OCI-LY1 (cell line): ENCODE data around the gene SLC9A6.
"Not testable (repeated sequence)": the region's sequence is repeated elsewhere in the genome, so short reads cannot be mapped to it uniquely, and the experiment has no call there.

Experiments
- H2AFZ ChIP-seq: fragments of 200-600 bp; sonication (generic), shearing (Covaris generic); 2 replicates; pipeline ENCODE4 v1.6.0; 2014; ENCODE audit warnings: antibody characterized with exemption, mild to moderate bottlenecking, low read length
- H3F3A ChIP-seq: fragments of 200-600 bp; sonication (generic), shearing (Covaris generic); 2 replicates; pipeline ENCODE4 v1.6.0; 2014; ENCODE audit warnings: mild to moderate bottlenecking, antibody characterized with exemption, low read length, moderate library complexity; ENCODE audit not compliant: insufficient read depth
- H3K27ac ChIP-seq: fragments of 200-600 bp; sonication (generic); 2 replicates; pipeline ENCODE4 v1.5.1; 2014; ENCODE audit warnings: low read length, mixed run types, mild to moderate bottlenecking, low read depth; ENCODE audit not compliant: poor library complexity, severe bottlenecking
- H3K27me3 ChIP-seq: fragments of 200-600 bp; sonication (generic); 2 replicates; pipeline ENCODE4 v1.6.0; 2014; ENCODE audit warnings: antibody characterized with exemption, mild to moderate bottlenecking, low read length, moderate library complexity; ENCODE audit not compliant: insufficient read depth
- H3K36me3 ChIP-seq: fragments of 200-600 bp; sonication (generic); 2 replicates; pipeline ENCODE4 v1.6.1; 2014; ENCODE audit warnings: mild to moderate bottlenecking, antibody characterized with exemption, low read length, moderate library complexity, mixed read lengths; ENCODE audit not compliant: insufficient read depth
- H3K4me1 ChIP-seq: fragments of 200-600 bp; sonication (generic); 2 replicates; pipeline ENCODE4 v1.5.1; 2014; ENCODE audit warnings: mild to moderate bottlenecking, low read length, moderate library complexity; ENCODE audit not compliant: insufficient read depth, severe bottlenecking
- H3K4me2 ChIP-seq: fragments of 200-600 bp; sonication (generic), shearing (Covaris generic); 2 replicates; pipeline ENCODE4 v1.6.1; 2014; ENCODE audit warnings: low read length
- H3K4me3 ChIP-seq: fragments of 200-600 bp; sonication (generic); 2 replicates; pipeline ENCODE4 v1.5.1; 2014; ENCODE audit warnings: low read length, low read depth, mild to moderate bottlenecking, mixed read lengths; ENCODE audit not compliant: poor library complexity, severe bottlenecking
- H3K79me2 ChIP-seq: fragments of 200-600 bp; shearing (Covaris generic); 2 replicates; pipeline ENCODE4 v1.6.1; 2016; ENCODE audit warnings: mixed run types, low read length, mixed read lengths; ENCODE audit not compliant: insufficient read depth
- H3K9ac ChIP-seq: fragments of 200-600 bp; sonication (generic), shearing (Covaris generic); 2 replicates; pipeline ENCODE4 v1.6.1; 2014; ENCODE audit warnings: mild to moderate bottlenecking, low read length, mixed read lengths
- H3K9me2 ChIP-seq: fragments of 200-600 bp; sonication (generic), shearing (Covaris generic); 2 replicates; pipeline ENCODE4 v1.6.1; 2014; ENCODE audit warnings: low read depth, mild to moderate bottlenecking, low read length, mixed read lengths
- H3K9me3 ChIP-seq: fragments of 200-600 bp; shearing (Covaris generic); 2 replicates; pipeline ENCODE4 v1.6.1; 2014; ENCODE audit warnings: low read length, mixed read lengths
- H4K20me1 ChIP-seq: fragments of 200-600 bp; sonication (generic), shearing (Covaris generic); 2 replicates; pipeline ENCODE4 v1.6.0; 2016; ENCODE audit warnings: mild to moderate bottlenecking, low read length; ENCODE audit not compliant: insufficient read depth
- CTCF ChIP-seq: fragments of 200-600 bp; sonication (generic), shearing (Covaris generic); IDR thresholded peaks from 2 replicates; pipeline ENCODE4 v1.5.1; 2017; ENCODE audit warnings: mild to moderate bottlenecking, antibody characterized with exemption, low read length, moderate library complexity, mixed read lengths
- EZH2 ChIP-seq: fragments of 200-600 bp; sonication (generic), shearing (Covaris generic); IDR thresholded peaks from 2 replicates; pipeline ENCODE4 v1.8.0; 2017; ENCODE audit warnings: borderline replicate concordance, mixed run types, mild to moderate bottlenecking, antibody characterized with exemption, low read length, moderate library complexity, mixed read lengths

The SLC9A6 gene

DNA sequence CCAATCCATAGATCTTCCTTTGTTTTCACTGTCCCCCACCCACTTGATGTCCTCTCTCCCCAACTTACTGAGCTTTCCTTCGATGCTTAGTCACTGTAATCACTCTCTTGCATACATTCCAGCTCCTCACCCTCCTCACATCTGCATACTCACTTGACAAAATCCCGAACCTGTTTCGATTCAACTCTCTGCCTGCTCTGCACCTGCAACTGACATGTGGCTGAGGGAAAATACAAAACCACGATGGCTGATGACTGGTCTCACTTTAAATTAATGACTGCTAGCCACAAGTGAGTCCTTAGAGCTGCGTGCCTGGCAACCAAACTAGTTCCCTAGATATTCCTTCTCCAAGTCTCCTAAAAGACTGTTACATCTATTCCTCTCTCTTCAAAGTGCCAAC lies 91.7 kb downstream of the SLC9A6 start:
- no peaks in the 10 kb centered on the region for H3K9me2 ChIP-seq
- TF ChIP-seq EZH2 (no peak), CTCF (no peak)
- no peaks in the 10 kb centered on the region for H3K9me3 ChIP-seq
- no peak overlapping the region for H3K4me3 ChIP-seq
- no peak overlapping the region for H3K9ac ChIP-seq
- H3K79me2 ChIP-seq: no peaks in the 10 kb centered on the region
- no peak overlapping the region for H3K4me2 ChIP-seq
- H2AFZ ChIP-seq: no peak overlapping the region
- no peaks in the 10 kb centered on the region for H3K36me3 ChIP-seq
- H3K27me3 ChIP-seq: no peaks in the 10 kb centered on the region
- no peak overlapping the region for H3K27ac ChIP-seq
- H3F3A ChIP-seq: no peaks in the 10 kb centered on the region
- H3K4me1 ChIP-seq: no peaks in the 10 kb centered on the region
- H4K20me1 ChIP-seq: no peaks in the 10 kb centered on the region

DNA sequence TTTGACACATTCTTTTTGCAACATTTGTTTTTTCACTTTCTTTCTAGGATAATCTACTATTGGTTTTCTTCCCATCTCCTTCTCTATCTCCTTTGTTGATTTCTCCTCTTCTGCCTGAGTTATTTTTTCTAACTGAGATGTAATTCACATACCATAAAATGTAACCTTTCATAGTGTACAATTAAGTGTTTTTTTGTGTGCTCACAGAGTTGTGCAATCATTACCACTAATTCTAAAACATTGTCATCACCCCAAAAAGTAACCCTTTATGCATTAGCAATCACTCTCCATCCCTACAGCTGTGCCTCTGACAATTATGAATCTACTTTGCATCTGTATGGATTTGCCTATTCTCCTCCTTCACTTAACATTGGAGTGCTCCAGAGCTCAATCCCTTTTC lies 95.5 kb downstream of the SLC9A6 start:
- Histone ChIP-seq H3K27me3 (no peaks in the 10 kb centered on the region), H3K27ac (no peak overlapping the region), H4K20me1 (no peaks in the 10 kb centered on the region), H3K36me3 (no peaks in the 10 kb centered on the region), H3F3A (no peaks in the 10 kb centered on the region), H3K4me1 (no peaks in the 10 kb centered on the region), H2AFZ (no peak overlapping the region), H3K79me2 (no peaks in the 10 kb centered on the region), H3K4me3 (no peak overlapping the region), H3K9me2 (no peaks in the 10 kb centered on the region), H3K9me3 (no peaks in the 10 kb centered on the region), H3K4me2 (no peak overlapping the region), H3K9ac (no peak overlapping the region)
- TF ChIP-seq EZH2 (no peak), CTCF (no peak)

DNA sequence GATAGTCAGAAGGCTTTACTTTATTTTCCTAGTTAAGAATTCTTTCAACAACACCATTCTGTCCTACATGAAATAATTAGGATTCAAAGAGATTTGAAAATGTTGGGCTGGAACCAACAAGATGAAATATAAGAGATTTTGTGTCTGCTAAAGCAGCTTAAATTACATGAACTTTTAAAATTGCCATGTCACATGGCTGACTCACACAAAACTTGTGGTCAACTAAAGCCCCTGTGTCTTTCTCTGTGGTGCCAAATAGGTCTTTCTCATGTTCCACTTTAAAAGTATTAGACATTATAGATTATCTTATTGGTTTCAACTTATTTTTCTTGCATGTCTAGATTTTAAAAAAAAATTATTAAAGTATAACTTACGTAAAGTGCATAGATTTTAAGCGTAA lies 101.3 kb downstream of the SLC9A6 start:
- Histone ChIP-seq H3K9me3 (no peaks in the 10 kb centered on the region), H3K9me2 (no peaks in the 10 kb centered on the region), H3K36me3 (no peaks in the 10 kb centered on the region), H3K27me3 (no peaks in the 10 kb centered on the region), H3K4me2 (no peak overlapping the region), H3K4me3 (no peak overlapping the region), H3K27ac (no peak overlapping the region), H3K79me2 (no peaks in the 10 kb centered on the region), H3K9ac (no peak overlapping the region), H2AFZ (no peak overlapping the region), H3F3A (no peaks in the 10 kb centered on the region), H3K4me1 (no peaks in the 10 kb centered on the region), H4K20me1 (no peaks in the 10 kb centered on the region)
- no peak for TF ChIP-seq EZH2
- TF ChIP-seq CTCF: no peak

GRCh38 chrX:136091898-136092297 lies 106.7 kb downstream of the SLC9A6 start:
- not testable (repeated sequence) for H3K9me3 ChIP-seq, H2AFZ ChIP-seq, H3K4me2 ChIP-seq, H3K9me2 ChIP-seq, H3K36me3 ChIP-seq, H3K4me3 ChIP-seq, H3F3A ChIP-seq, H3K4me1 ChIP-seq, H3K27me3 ChIP-seq, H3K9ac ChIP-seq, H3K79me2 ChIP-seq, H4K20me1 ChIP-seq, H3K27ac ChIP-seq
